IPS DF 6.9 (cell line): ENCODE data around the gene DAGLA.

Experiments
- DNase-seq: peaks from one replicate; pipeline ENCODE4 v3.0.0-alpha.2; 2013; ENCODE audit warnings: low read depth, low spot score
- H3K27ac ChIP-seq: one replicate; pipeline ENCODE4 v1.5.1; 2013; ENCODE audit warnings: low read length, control low read depth
- H3K27me3 ChIP-seq: 2 replicates; pipeline ENCODE4 v1.6.1; 2013; ENCODE audit warnings: mild to moderate bottlenecking, low read length; ENCODE audit not compliant: control insufficient read depth, insufficient read depth
- H3K36me3 ChIP-seq: 2 replicates; pipeline ENCODE4 v1.6.1; 2013; ENCODE audit warnings: low read length; ENCODE audit not compliant: control insufficient read depth, insufficient read depth
- H3K4me1 ChIP-seq: 2 replicates; pipeline ENCODE4 v1.6.1; 2013; ENCODE audit warnings: low read length; ENCODE audit not compliant: control insufficient read depth, insufficient read depth
- H3K4me3 ChIP-seq: 2 replicates; pipeline ENCODE4 v1.5.1; 2013; ENCODE audit warnings: mild to moderate bottlenecking, low read length
- H3K9me3 ChIP-seq: 2 replicates; pipeline ENCODE4 v1.6.1; 2013; ENCODE audit warnings: low read length, inconsistent platforms; ENCODE audit not compliant: control insufficient read depth, insufficient read depth
- WGBS: extraction: QIAGEN DNeasy Blood & Tissue Kit; methylation state at CpG from one replicate; pipeline ENCODE4 v1.1.7; 2013; ENCODE audit warnings: mixed read lengths, missing lambda C conversion rate; ENCODE audit not compliant: insufficient read length, insufficient coverage; 5-methylcytosine and 5-hydroxymethylcytosine counted together

Gene DAGLA

GRCh38 chr11:61698173-61698948 lies 18.2 kb downstream of the DAGLA start:
- DNase-seq = no peak
- no peak overlapping the region for H3K4me3 ChIP-seq
- H3K4me1 ChIP-seq = peaks cover 20% of the 10 kb centered on the region
- no peak overlapping the region for H3K27ac ChIP-seq
- H3K9me3 ChIP-seq = no peaks in the 10 kb centered on the region
- no peaks in the 10 kb centered on the region for H3K27me3 ChIP-seq
- no CpG with 5 or more reads among the region's 11 CpGs for WGBS
- no peaks in the 10 kb centered on the region for H3K36me3 ChIP-seq

DNA sequence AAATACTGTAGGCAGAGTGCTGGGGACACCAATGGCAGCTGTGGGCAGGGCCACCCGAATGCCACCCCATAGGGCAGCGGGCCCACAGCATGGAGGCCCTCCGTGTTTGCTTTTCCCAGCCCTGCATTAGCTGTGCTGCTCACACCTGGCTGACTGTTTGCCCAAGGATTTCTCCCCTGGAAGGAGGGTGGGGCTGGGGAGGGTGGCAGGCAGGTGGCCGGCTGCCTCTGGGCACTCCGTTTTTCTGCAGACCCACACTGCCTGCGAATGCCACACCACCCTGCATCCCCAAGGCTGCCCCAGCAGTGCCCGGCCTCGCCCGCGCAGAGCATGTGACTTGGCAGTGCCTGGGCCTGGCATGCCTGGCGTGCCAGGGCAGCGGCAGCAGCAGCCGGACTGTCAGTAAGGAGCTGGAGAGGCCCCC lies 19.6 kb downstream of the DAGLA start:
- no peaks in the 10 kb centered on the region for H3K36me3 ChIP-seq
- no peak overlapping the region for H3K27ac ChIP-seq
- no peaks in the 10 kb centered on the region for H3K9me3 ChIP-seq
- no peaks in the 10 kb centered on the region for H3K27me3 ChIP-seq
- H3K4me1 ChIP-seq = peaks cover 14% of the 10 kb centered on the region
- no peak for DNase-seq
- no peak overlapping the region for H3K4me3 ChIP-seq
- WGBS = no CpG with 5 or more reads among the region's 13 CpGs

- peaks cover 13% of the 10 kb centered on the region for H3K4me1 ChIP-seq
- H3K27ac ChIP-seq = no peak overlapping the region
- WGBS = no CpG with 5 or more reads among the region's 5 CpGs
- H3K27me3 ChIP-seq = no peaks in the 10 kb centered on the region
- H3K4me3 ChIP-seq = no peak overlapping the region
- H3K36me3 ChIP-seq = no peaks in the 10 kb centered on the region
- no peaks in the 10 kb centered on the region for H3K9me3 ChIP-seq
- DNase-seq = no peak
Observed at GRCh38 chr11:61700212-61700611, 20.0 kb downstream of the DAGLA start.

GRCh38 chr11:61700720-61701119 lies 20.5 kb downstream of the DAGLA start:
- H3K9me3 ChIP-seq = no peaks in the 10 kb centered on the region
- WGBS = no CpG with 5 or more reads among the region's 8 CpGs
- H3K27ac ChIP-seq = no peak overlapping the region
- H3K4me3 ChIP-seq = no peak overlapping the region
- no peak for DNase-seq
- no peaks in the 10 kb centered on the region for H3K27me3 ChIP-seq
- peaks cover 9% of the 10 kb centered on the region for H3K4me1 ChIP-seq
- no peaks in the 10 kb centered on the region for H3K36me3 ChIP-seq

- DNase-seq = no peak
- H3K4me3 ChIP-seq = no peak overlapping the region
- no peaks in the 10 kb centered on the region for H3K9me3 ChIP-seq
- no peaks in the 10 kb centered on the region for H3K36me3 ChIP-seq
- H3K4me1 ChIP-seq = peaks cover 3% of the 10 kb centered on the region; the same call in 1 of the 2 replicates
- no CpG with 5 or more reads among the region's 18 CpGs for WGBS
- no peaks in the 10 kb centered on the region for H3K27me3 ChIP-seq
- H3K27ac ChIP-seq = no peak overlapping the region
Observed at GRCh38 chr11:61701242-61701886, 21.2 kb downstream of the DAGLA start.

DNA sequence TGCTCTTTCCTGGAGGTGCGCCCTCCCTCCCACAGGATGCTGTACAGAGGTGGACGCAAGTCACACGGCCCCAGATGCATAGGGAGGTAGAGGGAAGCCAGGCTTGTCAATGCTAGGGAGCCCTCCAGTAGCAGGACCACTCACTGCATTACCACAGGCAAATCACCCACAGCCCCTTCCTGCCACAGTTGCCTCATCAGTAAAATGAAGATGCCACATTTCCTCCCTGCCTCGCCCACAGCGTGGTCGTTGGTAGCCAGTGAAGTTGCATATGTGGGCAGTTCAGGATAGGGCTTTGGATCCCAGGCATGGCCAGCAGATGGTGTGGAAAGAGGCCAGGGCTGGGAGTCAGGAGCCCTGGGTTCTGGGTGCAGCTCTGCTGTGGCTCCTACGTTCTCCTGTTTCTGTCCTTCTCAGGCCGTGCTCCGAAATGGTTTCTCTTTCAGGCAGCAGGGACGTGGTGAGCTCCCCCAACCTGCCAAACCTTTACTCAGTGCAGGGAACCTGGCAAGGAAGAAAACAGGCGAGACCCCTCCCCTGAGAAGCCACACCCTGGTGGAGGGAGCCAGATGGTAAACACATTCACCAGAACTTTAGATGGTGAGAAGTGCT lies 22.6 kb downstream of the DAGLA start:
- Histone ChIP-seq H3K4me3 (no peak overlapping the region), H3K4me1 (no peaks in the 10 kb centered on the region; the same call in 1 of the 2 replicates), H3K27ac (no peak overlapping the region), H3K9me3 (no peaks in the 10 kb centered on the region), H3K27me3 (no peaks in the 10 kb centered on the region), H3K36me3 (no peaks in the 10 kb centered on the region)
- DNase-seq = no peak
- no CpG with 5 or more reads among the region's 11 CpGs for WGBS

GRCh38 chr11:61704838-61705237 lies 24.6 kb downstream of the DAGLA start:
- no peaks in the 10 kb centered on the region for H3K36me3 ChIP-seq
- no CpG with 5 or more reads among the region's 15 CpGs for WGBS
- H3K4me3 ChIP-seq = no peak overlapping the region
- H3K27ac ChIP-seq = no peak overlapping the region
- H3K9me3 ChIP-seq = no peaks in the 10 kb centered on the region
- DNase-seq = no peak
- H3K4me1 ChIP-seq = peaks cover 2% of the 10 kb centered on the region; the same call in 1 of the 2 replicates
- H3K27me3 ChIP-seq = no peaks in the 10 kb centered on the region

GRCh38 chr11:61706452-61707400 lies 26.5 kb downstream of the DAGLA start:
- no peaks in the 10 kb centered on the region for H3K36me3 ChIP-seq
- no CpG with 5 or more reads among the region's 27 CpGs for WGBS
- no peak overlapping the region for H3K27ac ChIP-seq
- no peak overlapping the region for H3K4me3 ChIP-seq
- H3K27me3 ChIP-seq = no peaks in the 10 kb centered on the region
- no peak for DNase-seq
- H3K4me1 ChIP-seq = peaks cover 2% of the 10 kb centered on the region; the same call in 1 of the 2 replicates
- H3K9me3 ChIP-seq = no peaks in the 10 kb centered on the region

- Histone ChIP-seq H3K4me1 (peaks cover 2% of the 10 kb centered on the region; the same call in 1 of the 2 replicates), H3K27me3 (no peaks in the 10 kb centered on the region), H3K4me3 (no peak overlapping the region), H3K9me3 (no peaks in the 10 kb centered on the region), H3K27ac (no peak overlapping the region), H3K36me3 (no peaks in the 10 kb centered on the region)
- no CpG with 5 or more reads among the region's 9 CpGs for WGBS
- no peak for DNase-seq
Observed at GRCh38 chr11:61707574-61707973, 27.4 kb downstream of the DAGLA start.

- Histone ChIP-seq H3K27ac (no peak overlapping the region), H3K4me1 (peaks cover 2% of the 10 kb centered on the region; the same call in 1 of the 2 replicates), H3K27me3 (no peaks in the 10 kb centered on the region)
Observed at GRCh38 chr11:61709110-61709509, 28.9 kb downstream of the DAGLA start.

More at GRCh38 chr11:61709110-61709509, 28.9 kb downstream of the DAGLA start:
- H3K4me3 ChIP-seq = no peak overlapping the region
- no peak for DNase-seq
- no peaks in the 10 kb centered on the region for H3K9me3 ChIP-seq
- no peaks in the 10 kb centered on the region for H3K36me3 ChIP-seq
- no CpG with 5 or more reads among the region's 7 CpGs for WGBS
